Ovary (tissue), 9 donors: ENCODE results near the gene CSAD. TPM values are rescaled to one million over a fixed set of nuclear protein-coding genes. Genes with fewer than 3 reads are reported as not detected.
A peak's percentile ranks its signal among the peaks of the same experiment; 100 is the strongest.

ENCODE experiments used
- DNase-seq, 5 donors: peaks; one replicate each; pipeline ENCODE4 v3.0.0-alpha.2; 2019 to 2020
- H3K27ac ChIP-seq, 2 donors: fragments of 200-600 bp; one replicate each; pipeline versions ENCODE4 v1.5.1 to v1.8.0; 2019 to 2022
- H3K27me3 ChIP-seq: fragments of 200-600 bp; one replicate; pipeline ENCODE4 v1.8.0; 2022
- H3K36me3 ChIP-seq: fragments of 200-600 bp; sonication (generic); one replicate; pipeline ENCODE4 v1.5.1; 2019
- H3K4me1 ChIP-seq: one replicate; pipeline ENCODE4 v1.8.1; 2013; ENCODE audit warnings: mild to moderate bottlenecking, moderate library complexity; ENCODE audit not compliant: insufficient read depth
- H3K4me3 ChIP-seq: fragments of 200-600 bp; sonication (generic); one replicate; pipeline ENCODE4 v1.5.1; 2017
- H3K9me3 ChIP-seq, 2 donors: fragments of 200-600 bp in 1 of 2; sonication (generic) in 1 of 2; one replicate each; pipeline versions ENCODE4 v1.5.1 to v1.8.1; 2013 to 2019; ENCODE audit warnings: mild to moderate bottlenecking in 1 of 2, moderate library complexity in 1 of 2
- CTCF ChIP-seq, 3 donors: fragments of 450-650 bp in 2 of 3; fragments of 200-600 bp in 1 of 3; IDR thresholded peaks; one replicate each; pipeline versions ENCODE4 v1.5.1 to v1.8.0; 2016 to 2022; ENCODE audit warnings: antibody characterized with exemption in 3 of 3, mild to moderate bottlenecking in 1 of 3
- EP300 ChIP-seq: sonication (generic); formaldehyde crosslinking; IDR thresholded peaks from one replicate; pipeline ENCODE4 v1.6.1; 2017; ENCODE audit warnings: antibody characterized with exemption
- POLR2A ChIP-seq: fragments of 450-650 bp; IDR thresholded peaks from one replicate; pipeline ENCODE4 v1.6.1; 2017; ENCODE audit warnings: antibody characterized with exemption, mild to moderate bottlenecking, moderate library complexity
- WGBS, 3 donors: extraction: QIAGEN DNeasy Blood & Tissue Kit in 1 of 3; methylation state at CpG; one replicate each; pipeline versions ENCODE4 v1.1.5 to v1.1.7; 2013 to 2017; 5-methylcytosine and 5-hydroxymethylcytosine counted together
- intact Hi-C, 4 donors: fragments of 100-400 bp; cut with DNase I; formaldehyde crosslinking; loops; one replicate each; pipeline versions ENCODE4 v1.11.0 to v1.15.1; 2022 to 2023
- polyA plus RNA-seq, 2 donors: library from polyadenylated mRNA; stranded (reverse); fragments of 200-250 nt in 1 of 2; fragments of 350-450 nt in 1 of 2; fragmentation: Illumina TruSeq in 1 of 2; extraction: RNeasy Lipid Tissue Mini Kit (QIAGEN cat#74804) in 1 of 2; gene quantifications; one replicate each; pipeline ENCODE4 v1.2.3, GENCODE V29; 2013 to 2014
- total RNA-seq, 7 donors: library from RNA; depleted of rRNA in 2 of 7; stranded (reverse); fragments of >200 nt in 2 of 7; fragmentation: NEBNext Ultra II Directional in 3 of 7; extraction: Animal tissue kit (Norgen Biotek cat#: 25700) in 3 of 7; gene quantifications; one replicate each; pipeline versions ENCODE4 v1.1.0 to v1.2.4, GENCODE V29; 2016 to 2023
- donor health status: DM: no; HTN: no; CAD: no; lungs with moderate emphysema.
- donor health status: DM: no; HTN: no; CAD: no.
- donor health status: Bipolar disorder and iron deficiency.
- donor health status: DM: yes; HTN: yes; CAD: no.
- donor health status: DM: no; HTN: no; CAD: no.
- donor health status: DM: yes; HTN: yes; CAD: no.

Gene CSAD
- total and polyA plus RNA-seq, 9 donors: 19.8 to 36.0 (median 28.0) TPM

- DNase-seq: peak in 2 of 5 donors; percentile 56 to 61
- Histone ChIP-seq H3K4me3 (peak overlapping the region; percentile 79), H3K27me3 (no peaks in the 10 kb centered on the region), H3K4me1 (peaks cover 21% of the 10 kb centered on the region), H3K36me3 (no peaks in the 10 kb centered on the region), H3K9me3 (no peaks in the 10 kb centered on the region), H3K27ac (peak overlapping the region; percentile 49 to 99)
- no peak for TF ChIP-seq POLR2A
- no peak for TF ChIP-seq EP300
- TF ChIP-seq CTCF (IDR thresholded peaks at IDR 0.05): no peak
- intact Hi-C loops: loop anchor here in 2 of 4 donors (5.0 kb wide), 2 partner anchors 33 to 283 kb away; partner anchors contain the start of gene TARBP2 (in 1 of the 2)
- WGBS, 3 donors: 0 to 1% (median 0%) methylated on average over 27 of the region's 27 CpGs
Measured at GRCh38 chr12:53219292-53219955, 38.7 kb upstream of the CSAD start.

GRCh38 chr12:53218551-53219291 is 38.0 kb upstream of the CSAD start:
- peak in 4 of 5 donors; percentile 43 to 71 (median 65) for DNase-seq
- no peaks in the 10 kb centered on the region for H3K27me3 ChIP-seq
- TF ChIP-seq POLR2A: no peak
- no peak for TF ChIP-seq EP300
- no peak for TF ChIP-seq CTCF (IDR thresholded peaks at IDR 0.05)
- no peaks in the 10 kb centered on the region for H3K36me3 ChIP-seq
- peak overlapping the region; percentile 79 for H3K4me3 ChIP-seq
- no peaks in the 10 kb centered on the region for H3K9me3 ChIP-seq
- intact Hi-C loops: loop anchor here in 2 of 4 donors (5.0 kb wide), 2 partner anchors 34 to 284 kb away; partner anchors contain the start of gene TARBP2 (in 1 of the 2)
- peaks cover 21% of the 10 kb centered on the region for H3K4me1 ChIP-seq
- peak overlapping the region; percentile 49 to 99 for H3K27ac ChIP-seq
- WGBS, 3 donors: 2 to 11% (median 7%) methylated on average over 30 of the region's 30 CpGs

- Histone ChIP-seq H3K27ac (peak overlapping the region; percentile 49 to 99), H3K9me3 (no peaks in the 10 kb centered on the region), H3K4me3 (peak overlapping the region; percentile 79), H3K36me3 (no peaks in the 10 kb centered on the region), H3K27me3 (no peaks in the 10 kb centered on the region), H3K4me1 (peaks cover 21% of the 10 kb centered on the region)
- intact Hi-C loops: loop anchor here in 2 of 4 donors (5.0 kb wide), 2 partner anchors 34 to 284 kb away; partner anchors contain the start of gene TARBP2 (in 1 of the 2)
- TF ChIP-seq EP300: no peak
- TF ChIP-seq CTCF (IDR thresholded peaks at IDR 0.05): no peak
- WGBS, 3 donors: 26 to 39% (median 32%) methylated on average over 3 of the region's 3 CpGs
- DNase-seq: no peak
Measured at GRCh38 chr12:53217931-53218307, 37.2 kb upstream of the CSAD start.

- Histone ChIP-seq H3K9me3 (no peaks in the 10 kb centered on the region), H3K27ac (peak overlapping the region; percentile 49 to 99), H3K27me3 (no peaks in the 10 kb centered on the region), H3K4me1 (peaks cover 18% of the 10 kb centered on the region), H3K4me3 (peak overlapping the region; percentile 79), H3K36me3 (no peaks in the 10 kb centered on the region)
- 50 to 57% (median 53%) methylated on average over 19 of the region's 19 CpGs for WGBS, 3 donors
- TF ChIP-seq EP300 (no peak), CTCF (IDR thresholded peaks at IDR 0.05) (no peak), POLR2A (no peak)
- intact Hi-C loops: loop anchor here in 2 of 4 donors (5.0 kb wide), 2 partner anchors 35 to 285 kb away; partner anchors contain the start of gene TARBP2 (in 1 of the 2)
- no peak for DNase-seq
Measured at GRCh38 chr12:53217051-53217930, 36.6 kb upstream of the CSAD start.
